ENCODE measurements around the gene LURAP1L.

- TF ChIP-seq EGR1 (conservative IDR thresholded peaks at IDR 0.05) (no peak), CHD2 (IDR thresholded peaks at IDR 0.05; ENCODE audit: low read depth, low read length) (no peak), ZNF318 (IDR thresholded peaks at IDR 0.05; ENCODE audit: borderline replicate concordance in 1 of 2, low read depth in 1 of 2) (no peak), CTCF (IDR thresholded peaks at IDR 0.05 in 2 of 3, conservative IDR thresholded peaks at IDR 0.05 in 1 of 3; ENCODE audit: insufficient read depth in 2 of 3, low read depth in 1 of 3, low read length in 3 of 3) (no peak), CBX3 (IDR thresholded peaks at IDR 0.05; ENCODE audit: borderline replicate concordance in 1 of 2, low read length in 2 of 2) (no peak)
Observed at GRCh38 chr9:12796601-12797000, 21.8 kb downstream of the LURAP1L start.
